GM18519 (cell line): ENCODE measurements around the gene DDX27.

Experiments used
- ATAC-seq: cut with Tn5 transposase; IDR thresholded peaks from one replicate; pipeline ENCODE4 v1.9.1; 2021; ENCODE audit warnings: mild to moderate bottlenecking, moderate library complexity; ENCODE audit not compliant: unreplicated experiment, low FRiP score

DDX27 gene

GRCh38 chr20:49276961-49277785, 58.0 kb downstream of the DDX27 start:
- no peak for ATAC-seq

DNA sequence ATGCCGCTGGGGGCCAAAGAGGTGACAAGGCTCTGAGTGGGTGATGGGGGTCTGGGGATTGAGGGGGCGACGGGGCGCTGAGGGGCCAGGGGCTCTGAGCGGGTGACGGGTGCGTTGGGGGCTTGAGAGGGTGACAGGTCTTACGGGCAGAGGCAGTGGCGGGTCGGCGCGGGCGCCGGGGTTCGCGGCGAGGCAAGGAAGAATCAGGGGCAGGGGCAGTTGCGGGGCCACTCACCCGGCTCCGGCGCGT, 58.5 kb downstream of the DDX27 start:
- no peak for ATAC-seq

GRCh38 chr20:49278036-49278817, 59.0 kb downstream of the DDX27 start, which contains the start of gene ZNFX1:
TSS of gene ZNFX1 (minus strand) at chr20:49278057. CDS start at chr20:49275839, 2,218 bp downstream.
- ATAC-seq, result peak; percentile 55

DNA sequence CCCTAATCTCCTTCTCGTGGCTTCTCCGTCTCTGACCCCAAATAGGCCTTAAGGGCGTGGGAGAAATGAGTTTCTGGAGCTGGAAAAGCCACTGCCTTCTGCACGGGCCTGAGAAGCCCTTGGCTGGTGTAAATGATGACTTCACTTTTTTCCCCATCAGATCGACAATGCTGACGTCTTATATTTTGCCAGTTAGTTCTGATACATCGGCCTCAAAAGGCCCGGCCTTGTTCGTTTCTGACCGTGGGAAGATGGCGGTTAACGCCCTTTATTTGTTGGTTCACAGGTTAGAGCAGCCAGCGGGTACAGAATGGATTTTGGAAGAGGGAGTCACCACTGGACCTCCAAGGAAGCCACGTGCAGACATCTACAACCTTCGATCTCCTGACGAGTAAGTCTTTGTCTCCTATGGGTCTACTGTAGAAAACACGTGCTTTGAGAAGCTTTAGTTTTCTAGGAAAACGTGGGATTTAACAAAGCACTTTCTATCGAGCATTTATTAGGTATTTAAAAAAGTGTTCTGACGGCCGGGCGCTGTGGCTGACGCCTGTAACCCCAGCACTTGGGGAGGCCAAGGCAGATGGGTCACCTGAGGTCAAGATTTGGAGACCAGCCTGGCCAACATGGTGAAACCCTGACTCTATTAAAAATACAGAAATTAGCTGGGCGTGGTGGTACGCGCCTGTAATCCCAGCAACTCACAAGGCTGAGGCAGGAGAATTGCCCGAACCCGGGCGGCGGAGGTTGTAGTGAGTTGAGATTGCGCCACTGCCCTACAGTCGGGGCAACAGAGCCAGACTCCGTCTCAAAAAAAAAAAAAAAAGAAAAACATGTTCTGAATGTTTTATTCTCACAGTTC, 59.8 kb downstream of the DDX27 start:
- ATAC-seq, result no peak

DNA sequence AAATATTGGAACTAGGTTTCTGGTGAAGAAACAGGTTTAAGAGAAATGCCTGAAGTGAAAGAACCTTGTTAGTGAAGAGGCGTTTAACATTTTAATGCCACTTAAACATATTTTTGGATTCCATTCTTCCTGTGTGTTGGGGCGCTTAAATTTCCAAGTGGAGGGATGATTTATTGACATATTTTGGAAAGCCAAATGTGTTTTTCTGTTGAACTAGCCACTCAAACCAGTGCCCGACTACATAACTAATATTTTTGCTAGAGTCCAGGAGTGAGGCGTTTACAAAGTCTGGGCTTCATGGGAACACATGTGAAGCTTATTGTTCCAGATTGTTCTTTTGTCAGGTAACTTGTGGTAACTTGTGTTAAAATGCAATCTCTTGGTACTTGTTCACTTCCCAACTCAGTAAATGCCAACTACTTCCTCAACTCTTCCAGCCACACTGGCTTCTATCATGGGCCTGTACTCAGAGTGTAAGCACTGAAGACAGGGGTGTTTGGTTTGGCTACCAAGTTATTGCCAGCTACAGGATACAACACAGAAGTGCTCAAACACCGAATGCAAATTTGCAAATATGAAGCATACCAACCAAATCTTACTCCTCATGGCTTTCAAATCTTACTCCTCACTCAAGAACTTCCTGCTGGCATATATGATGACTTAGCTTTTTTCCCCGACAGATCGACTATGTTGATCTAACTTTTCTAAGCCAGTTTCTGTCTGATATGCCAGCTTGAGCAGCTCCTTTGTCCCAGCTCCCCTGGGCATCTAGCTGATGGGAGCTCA, 60.7 kb downstream of the DDX27 start:
- ATAC-seq, result no peak

GRCh38 chr20:49280463-49281058, 61.3 kb downstream of the DDX27 start:
- ATAC-seq, result no peak

- ATAC-seq, result no peak
Observed at GRCh38 chr20:49281059-49281912, 62.1 kb downstream of the DDX27 start.

GRCh38 chr20:49281913-49282467, 62.8 kb downstream of the DDX27 start:
- ATAC-seq, result no peak

DNA sequence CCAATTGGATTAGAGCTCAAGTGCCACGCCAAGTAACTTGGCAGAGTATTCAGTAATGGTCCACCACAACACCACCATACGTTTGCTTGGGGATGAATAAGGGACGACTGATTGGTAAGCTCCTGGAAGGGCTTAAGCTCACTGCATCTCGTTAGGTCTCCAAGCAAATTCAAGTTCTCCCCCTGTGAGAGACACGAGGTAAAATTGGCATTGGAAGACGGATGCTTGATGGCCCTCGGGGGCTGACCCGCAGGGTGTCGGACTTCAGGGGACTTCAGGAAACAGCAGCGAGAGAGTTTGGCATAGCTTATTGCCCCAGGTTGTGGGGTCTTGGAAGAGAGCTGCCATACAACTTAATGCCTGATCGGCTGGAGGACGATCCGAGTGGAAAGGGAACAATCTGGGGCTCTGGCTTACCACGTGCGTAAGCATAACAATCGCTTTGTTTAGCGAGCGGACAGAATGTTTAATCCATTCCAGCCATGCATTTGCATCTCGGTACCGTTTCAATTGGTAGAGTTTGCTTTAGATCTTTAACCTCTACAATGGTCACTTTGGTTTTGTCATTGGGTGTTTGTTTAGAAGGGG, 63.5 kb downstream of the DDX27 start:
- no peak for ATAC-seq

GRCh38 chr20:49283176-49283702, 64.0 kb downstream of the DDX27 start:
- ATAC-seq, result no peak

DNA sequence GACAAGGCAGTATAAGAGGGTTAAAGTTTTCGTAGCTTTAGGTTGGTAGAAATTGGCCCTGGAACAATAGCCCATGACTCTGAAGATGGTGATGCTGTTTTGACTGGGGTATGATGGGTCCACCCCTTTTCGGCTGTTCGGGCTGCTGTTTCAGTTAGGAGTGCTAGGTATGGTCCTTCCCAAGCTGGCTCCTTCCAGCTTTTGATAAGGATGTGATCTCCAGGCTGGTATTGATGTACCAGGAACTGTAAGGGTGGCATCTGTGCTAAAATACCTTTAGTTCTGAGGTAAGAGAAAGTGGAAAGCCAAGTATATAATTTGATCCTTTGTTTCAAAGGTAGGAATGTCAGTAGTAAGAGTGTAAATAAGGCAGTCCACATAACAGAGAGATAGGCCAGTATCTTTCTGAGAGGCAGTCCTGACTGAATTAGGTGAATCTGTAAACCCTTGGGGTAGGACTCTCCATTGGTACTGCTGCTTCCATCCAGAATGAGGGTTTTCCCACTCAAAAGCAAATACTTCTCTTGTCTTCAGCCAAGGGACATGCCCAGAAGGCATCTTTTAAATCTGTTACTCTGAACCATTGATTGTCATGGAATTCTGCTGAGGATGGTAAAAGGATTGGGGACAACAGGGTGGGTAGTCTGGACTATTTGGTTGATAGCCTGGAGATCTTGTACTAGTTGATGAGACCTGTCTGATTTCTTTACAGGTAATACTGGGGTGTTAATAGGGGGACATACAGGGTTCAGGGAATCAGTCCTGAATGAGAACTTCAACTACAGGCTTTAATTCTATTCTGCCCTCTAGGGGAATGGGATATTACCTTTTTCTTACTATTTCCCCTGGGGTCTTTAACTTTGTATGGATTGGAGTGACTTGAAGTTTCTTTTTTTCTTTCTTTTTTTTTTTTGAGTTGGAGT, 64.7 kb downstream of the DDX27 start:
- no peak for ATAC-seq

GRCh38 chr20:49284818-49285217, 65.6 kb downstream of the DDX27 start:
- ATAC-seq, result no peak

- no peak for ATAC-seq
Observed at GRCh38 chr20:49285233-49285668, 66.0 kb downstream of the DDX27 start.

- ATAC-seq, result no peak
Observed at GRCh38 chr20:49285813-49286494, 66.7 kb downstream of the DDX27 start.

DNA sequence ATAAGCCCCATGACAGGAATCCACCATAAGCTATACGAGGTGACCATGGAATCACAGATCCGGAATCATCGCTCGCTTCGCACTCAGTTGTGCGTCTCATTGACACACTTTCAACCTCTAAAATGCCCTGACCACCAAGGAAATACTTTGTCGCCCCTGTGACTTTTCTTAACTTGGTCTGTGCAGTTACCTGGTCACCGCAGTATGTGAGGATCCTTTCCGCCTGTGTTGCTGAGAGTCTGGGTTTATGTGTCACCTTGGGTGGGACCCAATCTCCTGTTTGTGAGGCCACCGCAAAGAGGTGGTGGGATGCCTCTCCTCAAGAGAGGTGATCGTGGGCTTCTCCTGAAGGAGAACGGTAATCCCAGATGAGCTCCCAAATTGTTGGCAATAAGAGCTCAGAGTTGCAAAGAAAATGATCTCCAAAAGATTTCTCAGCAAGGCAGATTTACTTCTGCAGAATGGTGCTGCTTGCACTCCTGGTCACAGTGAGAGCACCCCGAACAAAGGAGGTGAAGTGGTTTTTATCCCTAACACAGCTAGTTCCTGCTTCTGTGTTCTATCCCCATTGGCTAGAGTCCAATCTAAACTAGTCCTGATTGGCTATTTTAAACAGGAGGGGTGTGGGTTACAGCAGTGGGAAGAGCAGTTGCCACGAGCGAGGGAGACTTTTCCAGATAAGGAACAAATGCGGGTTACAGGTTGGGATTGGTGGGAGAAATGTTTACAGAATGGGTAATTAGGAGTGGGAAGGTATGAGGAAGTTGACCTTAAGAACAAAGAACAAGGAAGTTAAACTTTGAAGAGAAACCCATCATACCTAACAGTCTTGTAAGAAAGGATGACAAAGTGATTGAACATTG, 67.7 kb downstream of the DDX27 start:
- ATAC-seq, result no peak
